GM20000 (cell line): ENCODE results near the gene PIGC.

Experiments
- DNase-seq: peaks from one replicate; pipeline ENCODE4 v3.0.0; 2012; ENCODE audit warnings: low spot score
- CTCF ChIP-seq: IDR thresholded peaks from 2 replicates; pipeline ENCODE4 v1.5.1; 2012; ENCODE audit warnings: mild to moderate bottlenecking, control low read depth; ENCODE audit errors: extremely low read depth, missing control alignments

PIGC gene

GRCh38 chr1:172453607-172454006 lies 9.7 kb upstream of the PIGC start:
- no peak for TF ChIP-seq CTCF
- DNase-seq: no peak

- DNase-seq: no peak
- TF ChIP-seq CTCF: no peak
These were observed 9.3 kb upstream of the PIGC start for GRCh38 chr1:172453153-172453545.

- TF ChIP-seq CTCF: no peak
- DNase-seq: no peak
These were observed 8.8 kb upstream of the PIGC start for GRCh38 chr1:172452536-172453152.

- no peak for TF ChIP-seq CTCF
- DNase-seq: no peak
These were observed 7.2 kb upstream of the PIGC start for GRCh38 chr1:172451002-172451443.

- no peak for TF ChIP-seq CTCF
- no peak for DNase-seq
These were observed 6.6 kb upstream of the PIGC start for GRCh38 chr1:172450524-172450885.

GRCh38 chr1:172449585-172450523 lies 6.0 kb upstream of the PIGC start:
- TF ChIP-seq CTCF: peak; percentile 73
- DNase-seq: peak; percentile 75

- no peak for TF ChIP-seq CTCF
- DNase-seq: no peak
These were observed 5.2 kb upstream of the PIGC start for GRCh38 chr1:172448995-172449584.
